Measurements from ENCODE around the gene DOK3.
A peak's percentile ranks its signal among the peaks of the same experiment; 100 is the strongest.

DNA sequence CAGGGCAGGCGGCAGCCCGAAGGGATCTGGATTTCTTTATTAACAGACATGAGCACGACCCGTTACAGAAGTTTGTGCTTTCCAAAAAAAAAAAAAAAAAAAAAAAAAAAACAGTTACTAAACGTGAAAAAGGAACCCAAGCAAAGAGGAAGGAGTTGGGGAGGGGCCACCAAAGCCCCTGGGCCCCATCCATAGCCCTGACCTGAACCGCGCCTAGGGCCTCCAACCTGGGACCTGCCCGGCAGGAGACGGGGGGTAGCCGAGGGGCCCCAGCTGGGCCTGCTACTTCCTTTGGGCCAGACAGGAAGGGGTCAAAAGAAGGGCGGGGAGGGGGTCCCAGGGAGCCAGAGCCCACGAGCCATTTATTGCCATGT is 53.0 kb downstream of the DOK3 start:
- TF ChIP-seq, protein P1, sequence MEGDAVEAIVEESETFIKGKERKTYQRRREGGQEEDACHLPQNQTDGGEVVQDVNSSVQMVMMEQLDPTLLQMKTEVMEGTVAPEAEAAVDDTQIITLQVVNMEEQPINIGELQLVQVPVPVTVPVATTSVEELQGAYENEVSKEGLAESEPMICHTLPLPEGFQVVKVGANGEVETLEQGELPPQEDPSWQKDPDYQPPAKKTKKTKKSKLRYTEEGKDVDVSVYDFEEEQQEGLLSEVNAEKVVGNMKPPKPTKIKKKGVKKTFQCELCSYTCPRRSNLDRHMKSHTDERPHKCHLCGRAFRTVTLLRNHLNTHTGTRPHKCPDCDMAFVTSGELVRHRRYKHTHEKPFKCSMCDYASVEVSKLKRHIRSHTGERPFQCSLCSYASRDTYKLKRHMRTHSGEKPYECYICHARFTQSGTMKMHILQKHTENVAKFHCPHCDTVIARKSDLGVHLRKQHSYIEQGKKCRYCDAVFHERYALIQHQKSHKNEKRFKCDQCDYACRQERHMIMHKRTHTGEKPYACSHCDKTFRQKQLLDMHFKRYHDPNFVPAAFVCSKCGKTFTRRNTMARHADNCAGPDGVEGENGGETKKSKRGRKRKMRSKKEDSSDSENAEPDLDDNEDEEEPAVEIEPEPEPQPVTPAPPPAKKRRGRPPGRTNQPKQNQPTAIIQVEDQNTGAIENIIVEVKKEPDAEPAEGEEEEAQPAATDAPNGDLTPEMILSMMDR (conservative IDR thresholded peaks at IDR 0.05) = peak; percentile 68
- no peak for TF ChIP-seq ZFX (IDR thresholded peaks at IDR 0.05)
